KMS-11 (cell line): ENCODE data around the gene TMEM106C.
A peak's percentile ranks its signal among the peaks of the same experiment; 100 is the strongest.

Experiments
- H2AFZ ChIP-seq: fragments of 200-600 bp; sonication (generic); 2 replicates; pipeline ENCODE4 v1.6.1; 2016; ENCODE audit warnings: antibody characterized with exemption, mixed run types, low read depth
- H3K27ac ChIP-seq: fragments of 200-600 bp; sonication (generic); 2 replicates; pipeline ENCODE4 v1.6.1; 2016; ENCODE audit warnings: mild to moderate bottlenecking, mixed run types
- H3K27me3 ChIP-seq: fragments of 200-600 bp; sonication (generic); 2 replicates; pipeline ENCODE4 v1.6.1; 2017; ENCODE audit warnings: mild to moderate bottlenecking, low read depth, mixed run types, moderate library complexity; ENCODE audit not compliant: insufficient read depth
- H3K36me3 ChIP-seq: fragments of 200-600 bp; sonication (generic); 2 replicates; pipeline ENCODE4 v1.6.1; 2017; ENCODE audit warnings: mild to moderate bottlenecking, mixed run types; ENCODE audit not compliant: insufficient read depth
- H3K4me1 ChIP-seq: fragments of 200-600 bp; sonication (generic); 2 replicates; pipeline ENCODE4 v1.6.1; 2016; ENCODE audit warnings: mild to moderate bottlenecking, low read depth, mixed run types; ENCODE audit not compliant: poor library complexity, severe bottlenecking
- H3K4me2 ChIP-seq: fragments of 200-600 bp; sonication (generic); 2 replicates; pipeline ENCODE4 v1.7.0; 2016; ENCODE audit warnings: mild to moderate bottlenecking, mixed run types
- H3K4me3 ChIP-seq: fragments of 200-600 bp; sonication (generic); IDR thresholded peaks from 2 replicates; pipeline ENCODE4 v1.6.1; 2017; ENCODE audit warnings: low read depth, low read length, mixed read lengths; ENCODE audit not compliant: insufficient read depth
- H3K79me2 ChIP-seq: fragments of 200-600 bp; sonication (generic); 2 replicates; pipeline ENCODE4 v1.6.1; 2016; ENCODE audit warnings: low read depth, mixed run types; ENCODE audit not compliant: insufficient read depth
- H3K9ac ChIP-seq: fragments of 200-600 bp; sonication (generic); 2 replicates; pipeline ENCODE4 v1.6.1; 2016; ENCODE audit warnings: mild to moderate bottlenecking, mixed run types
- H4K20me1 ChIP-seq: fragments of 200-600 bp; sonication (generic); 2 replicates; pipeline ENCODE4 v1.6.1; 2016; ENCODE audit warnings: mild to moderate bottlenecking, mixed run types; ENCODE audit not compliant: insufficient read depth
- CTCF ChIP-seq: fragments of 200-600 bp; sonication (generic); conservative IDR thresholded peaks from 2 replicates; pipeline ENCODE4 v1.6.1; 2017; ENCODE audit warnings: low read depth, mild to moderate bottlenecking, antibody characterized with exemption, low read length, moderate library complexity, mixed read lengths

The TMEM106C gene

DNA sequence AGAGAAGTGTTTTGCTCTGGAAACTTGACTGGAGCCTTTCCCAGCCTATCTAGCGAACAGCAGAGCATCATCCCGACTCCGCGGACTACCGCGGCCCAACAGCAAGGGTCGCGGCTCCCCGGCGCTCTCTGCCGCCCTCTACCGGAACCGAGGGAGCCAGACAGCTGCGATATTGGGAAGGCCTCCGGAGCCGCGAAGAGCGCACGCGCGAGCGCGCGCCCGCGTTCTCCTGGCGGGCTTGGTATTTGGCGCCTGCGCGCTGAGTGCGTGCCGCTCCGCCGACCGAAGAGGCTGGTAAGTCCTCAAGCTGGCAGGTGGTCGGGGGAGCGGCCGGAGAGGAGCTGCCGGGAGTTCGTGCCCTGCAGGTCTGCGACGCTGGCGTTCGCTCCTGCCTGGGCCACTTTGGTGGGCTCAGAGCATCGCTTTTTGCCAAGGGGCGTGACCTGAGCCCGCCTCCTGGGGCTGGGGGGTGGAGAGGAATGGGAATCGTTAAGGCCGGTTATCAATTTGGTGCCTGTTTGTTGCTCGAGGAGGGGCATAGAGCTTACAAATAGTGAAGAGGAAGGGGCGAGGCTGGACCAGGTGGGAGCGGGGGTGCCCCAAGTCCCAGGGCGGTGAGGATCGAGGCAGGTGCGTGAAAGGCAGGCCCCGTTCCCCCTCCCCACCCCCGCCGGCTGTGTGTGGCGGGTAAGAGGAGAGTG is at the start of gene TMEM106C:
TSS of gene TMEM106C (plus strand) at position 257 of the 701 bp plus-strand sequence. CDS start 641 bp downstream, outside the sequence.
- TF ChIP-seq CTCF = peak; percentile 94
- H3K9ac ChIP-seq = peak within 1 kb of the TSS; percentile 58; the same call in 1 of the 2 replicates

GRCh38 chr12:47920913-47921312 is 42.5 kb upstream of the TMEM106C start:
- Histone ChIP-seq H3K4me3 (no peak overlapping the region), H2AFZ (no peak overlapping the region), H3K27me3 (no peaks in the 10 kb centered on the region)

More for the DNA sequence above, at the start of gene TMEM106C:
- Histone ChIP-seq H2AFZ (peak within 1 kb of the TSS; percentile 96), H4K20me1 (no peaks in the 10 kb centered on the region), H3K4me2 (peak within 1 kb of the TSS; percentile 95), H3K4me3 (peak within 1 kb of the TSS; percentile 73), H3K27me3 (no peaks in the 10 kb centered on the region), H3K27ac (no peak within 1 kb of the TSS), H3K4me1 (peaks cover 14% of the 10 kb centered on the region), H3K79me2 (no peaks in the 10 kb centered on the region; the same call in 1 of the 2 replicates), H3K36me3 (no peaks in the 10 kb centered on the region; the same call in 1 of the 2 replicates)

DNA sequence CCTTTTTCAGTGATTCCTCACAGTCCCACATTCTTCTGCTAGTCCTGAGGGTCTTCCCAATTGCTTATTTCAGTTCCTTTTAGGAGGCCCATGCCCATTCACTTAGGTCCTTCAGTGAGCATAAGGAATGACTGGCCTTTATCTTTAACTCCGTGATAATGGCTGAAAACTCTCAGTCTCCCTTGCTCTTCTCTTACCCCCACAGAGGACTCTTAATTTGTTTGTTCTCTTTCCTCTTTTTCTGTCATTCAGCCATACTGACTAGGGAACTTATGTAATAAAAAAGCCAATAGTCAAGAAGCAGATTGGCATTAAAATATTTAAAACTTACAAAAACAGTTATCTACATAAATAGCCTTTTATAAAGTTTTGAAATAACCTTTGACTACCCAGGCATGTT is 41.5 kb upstream of the TMEM106C start:
- Histone ChIP-seq H3K9ac (no peak overlapping the region), H3K27me3 (no peaks in the 10 kb centered on the region), H3K4me2 (no peak overlapping the region), H4K20me1 (no peaks in the 10 kb centered on the region), H3K27ac (no peak overlapping the region), H3K36me3 (no peaks in the 10 kb centered on the region), H3K79me2 (no peaks in the 10 kb centered on the region), H3K4me3 (no peak overlapping the region), H3K4me1 (no peaks in the 10 kb centered on the region), H2AFZ (no peak overlapping the region)
- TF ChIP-seq CTCF = no peak

More at GRCh38 chr12:47920913-47921312, 42.5 kb upstream of the TMEM106C start:
- no peak for TF ChIP-seq CTCF
- no peak overlapping the region for H3K27ac ChIP-seq
- H4K20me1 ChIP-seq = no peaks in the 10 kb centered on the region
- no peak overlapping the region for H3K4me2 ChIP-seq
- no peaks in the 10 kb centered on the region for H3K36me3 ChIP-seq
- no peaks in the 10 kb centered on the region for H3K4me1 ChIP-seq
- no peaks in the 10 kb centered on the region for H3K79me2 ChIP-seq
- no peak overlapping the region for H3K9ac ChIP-seq

DNA sequence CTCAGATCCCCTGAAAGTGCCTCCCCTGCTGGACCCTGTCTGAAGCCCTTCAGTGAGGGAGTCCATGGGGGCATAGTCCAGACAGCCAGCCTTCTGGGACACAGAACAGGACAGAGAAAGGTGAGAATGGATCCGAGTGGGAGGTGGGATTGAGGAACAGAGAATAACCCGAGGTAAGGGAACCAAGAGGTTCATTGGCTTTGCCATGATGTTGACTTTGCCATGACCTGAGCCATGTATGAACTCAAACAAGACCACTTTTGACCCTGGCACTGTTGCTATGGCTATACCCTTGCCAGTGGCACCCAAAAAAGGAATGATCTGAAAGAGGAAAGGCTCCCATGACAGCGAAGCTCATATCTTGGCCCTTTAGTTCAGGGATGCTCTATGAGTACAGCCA is 36.0 kb upstream of the TMEM106C start:
- TF ChIP-seq CTCF = no peak
- Histone ChIP-seq H3K4me2 (no peak overlapping the region), H4K20me1 (no peaks in the 10 kb centered on the region), H3K9ac (no peak overlapping the region), H3K27me3 (no peaks in the 10 kb centered on the region), H3K4me3 (no peak overlapping the region), H3K79me2 (no peaks in the 10 kb centered on the region), H3K4me1 (no peaks in the 10 kb centered on the region), H3K36me3 (no peaks in the 10 kb centered on the region), H3K27ac (no peak overlapping the region), H2AFZ (no peak overlapping the region)
